Measurements from ENCODE around the gene ATG7. TPM values are rescaled to one million over a fixed set of nuclear protein-coding genes. Genes with fewer than 3 reads are reported as not detected.

Gene ATG7
- polyA plus RNA-seq, 1 donor (not counting 4 experiments of a cell fraction or from before 2014, with no cell fraction given) = 27.9 TPM

DNA sequence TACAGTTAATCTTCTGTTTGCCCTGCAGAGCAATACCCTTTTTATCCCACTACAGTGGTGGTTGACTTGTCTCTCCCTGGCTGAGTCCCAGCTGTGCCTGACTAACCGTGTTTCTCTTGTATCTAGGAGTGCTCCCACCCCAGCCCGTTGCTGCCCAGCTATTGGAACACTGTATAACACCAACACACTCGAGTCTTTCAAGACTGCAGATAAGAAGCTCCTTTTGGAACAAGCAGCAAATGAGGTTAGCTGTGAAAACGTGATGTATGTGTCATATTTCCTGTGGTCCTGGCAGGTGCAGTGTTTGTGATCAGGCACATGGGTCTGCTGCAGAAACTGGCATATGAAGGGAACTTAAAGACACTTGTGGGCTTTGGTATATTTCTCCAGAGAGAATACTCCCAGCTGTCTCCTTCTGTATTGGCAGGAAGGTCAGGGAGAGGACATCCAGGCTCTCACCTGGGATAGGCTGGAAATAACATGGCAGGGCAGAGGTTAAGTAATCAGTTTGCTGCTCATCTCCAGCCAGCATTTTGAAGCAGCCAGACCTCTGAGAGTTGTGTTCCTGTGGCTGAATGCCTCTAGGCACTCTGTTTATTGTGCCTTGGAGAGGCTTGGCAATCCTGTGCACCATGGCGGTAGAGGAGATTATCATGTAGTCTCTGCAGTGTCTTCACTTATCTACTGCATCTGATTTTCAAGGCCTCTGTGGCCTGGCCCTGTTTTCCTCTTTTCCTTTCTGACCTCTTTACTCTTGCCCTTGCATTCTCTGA, 34.8 kb downstream of the ATG7 start:
- FAIRE-seq = no peak
- dilution Hi-C loops (cut with MboI; ENCODE audit: extremely low pct_ligation_motif_present, low sequenced_read_pairs) = no loop called here
- peaks cover 9 to 21% of the 10 kb centered on the region in 2 experiments for H3K36me3 ChIP-seq (ENCODE audit: control insufficient read depth in 2 of 2, extremely low read depth in 1 of 2, insufficient read depth in 2 of 2, low read length in 2 of 2)

GRCh38 chr3:11307830-11308432, 35.7 kb downstream of the ATG7 start:
- TF ChIP-seq EZH2 (IDR thresholded peaks at IDR 0.05; ENCODE audit: low read length) = no peak
- TF ChIP-seq, protein P1, sequence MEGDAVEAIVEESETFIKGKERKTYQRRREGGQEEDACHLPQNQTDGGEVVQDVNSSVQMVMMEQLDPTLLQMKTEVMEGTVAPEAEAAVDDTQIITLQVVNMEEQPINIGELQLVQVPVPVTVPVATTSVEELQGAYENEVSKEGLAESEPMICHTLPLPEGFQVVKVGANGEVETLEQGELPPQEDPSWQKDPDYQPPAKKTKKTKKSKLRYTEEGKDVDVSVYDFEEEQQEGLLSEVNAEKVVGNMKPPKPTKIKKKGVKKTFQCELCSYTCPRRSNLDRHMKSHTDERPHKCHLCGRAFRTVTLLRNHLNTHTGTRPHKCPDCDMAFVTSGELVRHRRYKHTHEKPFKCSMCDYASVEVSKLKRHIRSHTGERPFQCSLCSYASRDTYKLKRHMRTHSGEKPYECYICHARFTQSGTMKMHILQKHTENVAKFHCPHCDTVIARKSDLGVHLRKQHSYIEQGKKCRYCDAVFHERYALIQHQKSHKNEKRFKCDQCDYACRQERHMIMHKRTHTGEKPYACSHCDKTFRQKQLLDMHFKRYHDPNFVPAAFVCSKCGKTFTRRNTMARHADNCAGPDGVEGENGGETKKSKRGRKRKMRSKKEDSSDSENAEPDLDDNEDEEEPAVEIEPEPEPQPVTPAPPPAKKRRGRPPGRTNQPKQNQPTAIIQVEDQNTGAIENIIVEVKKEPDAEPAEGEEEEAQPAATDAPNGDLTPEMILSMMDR (optimal IDR thresholded peaks at IDR 0.05 in 1 of 3, IDR thresholded peaks at IDR 0.05 in 1 of 3, conservative IDR thresholded peaks at IDR 0.05 in 1 of 3; ENCODE audit: extremely low read depth in 1 of 3, insufficient read depth in 2 of 3, low read length in 3 of 3) = no peak
- dilution Hi-C loops (cut with MboI; ENCODE audit: extremely low pct_ligation_motif_present, low sequenced_read_pairs) = no loop called here
- no peaks in the 10 kb centered on the region for H3K79me2 ChIP-seq (ENCODE audit: control insufficient read depth, insufficient read depth, low read length)
- no peak overlapping the region for H2AFZ ChIP-seq (ENCODE audit: control insufficient read depth, low read length)
- no peak overlapping the region for H3K9ac ChIP-seq (ENCODE audit: control insufficient read depth, extremely low read depth, insufficient read depth, low read length)
- H3K36me3 ChIP-seq (ENCODE audit: control insufficient read depth in 2 of 2, extremely low read depth in 1 of 2, insufficient read depth in 2 of 2, low read length in 2 of 2) = peaks cover 9 to 20% of the 10 kb centered on the region in 2 experiments
- no peak overlapping the region for H3K27ac ChIP-seq (ENCODE audit: control insufficient read depth, insufficient read depth, low read length)
- no peak overlapping the region for H3K4me2 ChIP-seq (ENCODE audit: control insufficient read depth, extremely low read depth, insufficient read depth, low read depth, low read length)
- H3K9me3 ChIP-seq (ENCODE audit: control insufficient read depth, low read depth, low read length) = no peaks in the 10 kb centered on the region
- no peaks in the 10 kb centered on the region for H4K20me1 ChIP-seq (ENCODE audit: control insufficient read depth, extremely low read depth, insufficient read depth, low read length)
- peaks cover 4% of the 10 kb centered on the region for H3K4me1 ChIP-seq (ENCODE audit: control insufficient read depth, extremely low read depth, insufficient read depth, low read length)
- DNase-seq (ENCODE audit: low read depth, low spot score) (no peak), FAIRE-seq (no peak)
- no peaks in the 10 kb centered on the region for H3K27me3 ChIP-seq (ENCODE audit: control insufficient read depth, extremely low read depth, insufficient read depth, low read length)
- H3K4me3 ChIP-seq (ENCODE audit: control insufficient read depth in 2 of 3, extremely low read depth in 1 of 3, insufficient read depth in 2 of 3, low read depth in 1 of 3, low read length in 3 of 3) = no peak overlapping the region
- no peaks in the 10 kb centered on the region for H3K9me1 ChIP-seq (ENCODE audit: control insufficient read depth, extremely low read depth, insufficient read depth, low read length)

More for the DNA sequence above, 34.8 kb downstream of the ATG7 start:
- no peak overlapping the region for H3K27ac ChIP-seq (ENCODE audit: control insufficient read depth, insufficient read depth, low read length)
- DNase-seq (ENCODE audit: low read depth, low spot score) = no peak
- TF ChIP-seq, protein P1 (optimal IDR thresholded peaks at IDR 0.05 in 1 of 3, IDR thresholded peaks at IDR 0.05 in 1 of 3, conservative IDR thresholded peaks at IDR 0.05 in 1 of 3; ENCODE audit: extremely low read depth in 1 of 3, insufficient read depth in 2 of 3, low read length in 3 of 3) = no peak
- TF ChIP-seq EZH2 (IDR thresholded peaks at IDR 0.05; ENCODE audit: low read length) = no peak
- no peak overlapping the region for H2AFZ ChIP-seq (ENCODE audit: control insufficient read depth, low read length)
- H3K27me3 ChIP-seq (ENCODE audit: control insufficient read depth, extremely low read depth, insufficient read depth, low read length) = no peaks in the 10 kb centered on the region
- no peak overlapping the region for H3K4me2 ChIP-seq (ENCODE audit: control insufficient read depth, extremely low read depth, insufficient read depth, low read depth, low read length)
- no peaks in the 10 kb centered on the region for H3K9me3 ChIP-seq (ENCODE audit: control insufficient read depth, low read depth, low read length)
- peaks cover 4% of the 10 kb centered on the region for H3K4me1 ChIP-seq (ENCODE audit: control insufficient read depth, extremely low read depth, insufficient read depth, low read length)
- H3K4me3 ChIP-seq (ENCODE audit: control insufficient read depth in 2 of 3, extremely low read depth in 1 of 3, insufficient read depth in 2 of 3, low read depth in 1 of 3, low read length in 3 of 3) = no peak overlapping the region
- H4K20me1 ChIP-seq (ENCODE audit: control insufficient read depth, extremely low read depth, insufficient read depth, low read length) = no peaks in the 10 kb centered on the region
- H3K79me2 ChIP-seq (ENCODE audit: control insufficient read depth, insufficient read depth, low read length) = no peaks in the 10 kb centered on the region
- no peaks in the 10 kb centered on the region for H3K9me1 ChIP-seq (ENCODE audit: control insufficient read depth, extremely low read depth, insufficient read depth, low read length)
- no peak overlapping the region for H3K9ac ChIP-seq (ENCODE audit: control insufficient read depth, extremely low read depth, insufficient read depth, low read length)

All from keratinocyte (primary cell).